Measurements from ENCODE around the gene TRHDE. TPM values are rescaled to one million over a fixed set of nuclear protein-coding genes. Genes with fewer than 3 reads are reported as not detected.

Gene TRHDE
- total and polyA plus RNA-seq, 9 of the 15 experiments (the other 6 are each of a cell fraction or from before 2014, with no cell fraction given): 0.03 to 0.29 (median 0.09) TPM

DNA sequence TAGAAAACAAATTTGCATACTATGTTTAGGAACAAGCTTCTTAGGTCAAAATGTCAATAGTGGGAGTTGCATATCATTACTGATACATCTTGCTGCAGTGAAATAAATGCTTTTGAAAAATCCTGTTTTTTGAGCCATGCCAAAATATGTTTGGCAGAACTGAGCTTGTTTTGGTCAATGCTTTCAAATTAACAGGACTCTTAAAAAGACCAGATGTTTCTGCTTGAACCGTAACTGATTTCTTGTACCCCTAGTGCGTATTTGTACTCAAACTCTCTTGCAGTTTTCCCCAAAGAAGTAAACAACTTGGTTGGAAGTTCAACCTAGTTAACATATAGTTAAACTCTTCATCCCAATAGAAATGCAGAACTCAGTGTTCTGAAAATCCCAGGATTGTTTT lies 3.4 kb downstream of the TRHDE start (continued):
- TF ChIP-seq CEBPB (tag; IDR thresholded peaks at IDR 0.05): no peak
- no peak for TF ChIP-seq ZKSCAN1 (IDR thresholded peaks at IDR 0.05; ENCODE audit: low read depth, low read length)
- no peak for TF ChIP-seq SETDB1 (IDR thresholded peaks at IDR 0.05; ENCODE audit: low read length)
- TF ChIP-seq, protein P1, sequence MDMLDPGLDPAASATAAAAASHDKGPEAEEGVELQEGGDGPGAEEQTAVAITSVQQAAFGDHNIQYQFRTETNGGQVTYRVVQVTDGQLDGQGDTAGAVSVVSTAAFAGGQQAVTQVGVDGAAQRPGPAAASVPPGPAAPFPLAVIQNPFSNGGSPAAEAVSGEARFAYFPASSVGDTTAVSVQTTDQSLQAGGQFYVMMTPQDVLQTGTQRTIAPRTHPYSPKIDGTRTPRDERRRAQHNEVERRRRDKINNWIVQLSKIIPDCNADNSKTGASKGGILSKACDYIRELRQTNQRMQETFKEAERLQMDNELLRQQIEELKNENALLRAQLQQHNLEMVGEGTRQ (CRISPR knock-in tag; IDR thresholded peaks at IDR 0.05): no peak
- no peak for TF ChIP-seq ZNF589 (CRISPR knock-in tag; IDR thresholded peaks at IDR 0.05; ENCODE audit: low read depth)
- TF ChIP-seq HNRNPLL (IDR thresholded peaks at IDR 0.05; ENCODE audit: low read depth, low read length, poor library complexity, severe bottlenecking): no peak
- no peak for TF ChIP-seq GABPA (tag; conservative IDR thresholded peaks at IDR 0.05; ENCODE audit: low read depth)
- no peak for TF ChIP-seq FOSL1 (tag; conservative IDR thresholded peaks at IDR 0.05)
- TF ChIP-seq SMARCA4 (IDR thresholded peaks at IDR 0.05): no peak
- no peak for TF ChIP-seq ZNF785 (CRISPR knock-in tag; IDR thresholded peaks at IDR 0.05)

DNA sequence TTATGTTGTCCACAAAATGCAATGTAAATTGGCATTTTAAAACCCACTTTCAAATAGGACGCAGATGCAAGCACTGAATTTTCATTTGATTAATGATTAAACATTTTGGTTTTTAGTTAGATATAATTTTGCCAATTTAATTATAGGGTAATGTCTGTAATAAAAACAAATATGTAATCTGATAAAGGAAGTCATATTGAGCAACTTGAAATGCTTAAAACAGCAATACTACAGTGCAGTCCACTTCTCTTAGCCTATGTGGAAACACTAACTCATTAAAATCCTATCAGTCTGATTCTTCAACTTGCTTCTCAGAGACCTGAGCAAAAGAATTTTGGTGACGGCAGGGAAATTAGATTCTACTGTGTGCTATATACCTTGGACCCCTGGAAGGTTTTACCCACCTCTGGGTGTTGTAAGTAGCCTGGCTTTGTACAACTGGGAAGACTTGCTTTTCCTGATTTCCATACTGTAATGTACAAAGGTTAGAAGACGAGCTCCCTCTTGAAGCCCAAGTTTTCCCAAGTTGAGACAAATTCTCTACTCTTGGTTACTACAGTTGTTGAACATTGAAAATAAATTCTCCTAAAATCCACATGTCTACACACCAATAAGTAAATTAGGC lies 4.1 kb downstream of the TRHDE start:
- 0 out of 2 replicates have a peak, but pooled peaks cover 2% of the 10 kb centered on the region for H4K20me1 ChIP-seq (replicated peaks; ENCODE audit: control insufficient read depth, insufficient read depth, low read length)
- DNase-seq (ENCODE audit: extremely low read depth in 1 of 4, low spot score in 3 of 4) (no peak), FAIRE-seq (no peak), ATAC-seq (no peak)
- no peak overlapping the region for H3K9ac ChIP-seq (ENCODE audit: insufficient read depth in 1 of 2, low read depth in 2 of 2, low read length in 2 of 2)
- H3K79me2 ChIP-seq (ENCODE audit: control insufficient read depth, insufficient read depth, low read length): no peaks in the 10 kb centered on the region
- intact Hi-C loops (cut with micrococcal nuclease): no loop called here
- no peak overlapping the region for H3K4me2 ChIP-seq (ENCODE audit: insufficient read depth, low read length)
- no peaks in the 10 kb centered on the region for H3K9me1 ChIP-seq (ENCODE audit: control insufficient read depth, insufficient read depth, low read length)
- no peak overlapping the region for H3K27ac ChIP-seq (ENCODE audit: extremely low read depth, low read depth, low read length)
- H3K4me1 ChIP-seq (replicated peaks in 1 of 2; ENCODE audit: control insufficient read depth in 2 of 2, insufficient read depth in 2 of 2, low read length in 2 of 2): peaks cover 0 to 9% of the 10 kb centered on the region in 2 experiments; a peak in 2 of 5 replicates
- POLR2A ChIA-PET: no interaction called here
- 4% methylated on average over 3 of the region's 3 CpGs for WGBS (ENCODE audit: insufficient coverage, low coverage, missing lambda C conversion rate)
- BruUV-seq (replicated peaks): no TSS peak
- in situ Hi-C loops (cut with MboI): no loop called here
- no peak overlapping the region for H2AFZ ChIP-seq (ENCODE audit: low read depth, low read length)
- H3K9me3 ChIP-seq (replicated peaks; ENCODE audit: control insufficient read depth, insufficient read depth, low read depth, low read length): no peaks in the 10 kb centered on the region
- H3K4me3 ChIP-seq: no peak overlapping the region
- H3K36me3 ChIP-seq (ENCODE audit: control insufficient read depth, insufficient read depth, low read length): no peaks in the 10 kb centered on the region
- peaks cover under 1 to 27% of the 10 kb centered on the region in 2 experiments; a peak in 4 of 5 replicates for H3K27me3 ChIP-seq (ENCODE audit: control insufficient read depth in 2 of 2, insufficient read depth in 2 of 2, low read length in 2 of 2)
- CTCF ChIA-PET (ENCODE audit: low intra/inter-chr PET ratio): no interaction called here
- TF ChIP-seq, protein P2, sequence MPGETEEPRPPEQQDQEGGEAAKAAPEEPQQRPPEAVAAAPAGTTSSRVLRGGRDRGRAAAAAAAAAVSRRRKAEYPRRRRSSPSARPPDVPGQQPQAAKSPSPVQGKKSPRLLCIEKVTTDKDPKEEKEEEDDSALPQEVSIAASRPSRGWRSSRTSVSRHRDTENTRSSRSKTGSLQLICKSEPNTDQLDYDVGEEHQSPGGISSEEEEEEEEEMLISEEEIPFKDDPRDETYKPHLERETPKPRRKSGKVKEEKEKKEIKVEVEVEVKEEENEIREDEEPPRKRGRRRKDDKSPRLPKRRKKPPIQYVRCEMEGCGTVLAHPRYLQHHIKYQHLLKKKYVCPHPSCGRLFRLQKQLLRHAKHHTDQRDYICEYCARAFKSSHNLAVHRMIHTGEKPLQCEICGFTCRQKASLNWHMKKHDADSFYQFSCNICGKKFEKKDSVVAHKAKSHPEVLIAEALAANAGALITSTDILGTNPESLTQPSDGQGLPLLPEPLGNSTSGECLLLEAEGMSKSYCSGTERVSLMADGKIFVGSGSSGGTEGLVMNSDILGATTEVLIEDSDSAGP (CRISPR knock-in tag; IDR thresholded peaks at IDR 0.05): no peak
- TF ChIP-seq TARDBP (IDR thresholded peaks at IDR 0.05): no peak
- no peak for TF ChIP-seq ZNF175 (CRISPR knock-in tag; IDR thresholded peaks at IDR 0.05; ENCODE audit: low read depth)
- TF ChIP-seq ZNF408 (CRISPR knock-in tag; IDR thresholded peaks at IDR 0.05; ENCODE audit: low read depth): no peak
- TF ChIP-seq RHOXF2B (CRISPR knock-in tag; conservative IDR thresholded peaks at IDR 0.05): no peak
- TF ChIP-seq, protein P3, sequence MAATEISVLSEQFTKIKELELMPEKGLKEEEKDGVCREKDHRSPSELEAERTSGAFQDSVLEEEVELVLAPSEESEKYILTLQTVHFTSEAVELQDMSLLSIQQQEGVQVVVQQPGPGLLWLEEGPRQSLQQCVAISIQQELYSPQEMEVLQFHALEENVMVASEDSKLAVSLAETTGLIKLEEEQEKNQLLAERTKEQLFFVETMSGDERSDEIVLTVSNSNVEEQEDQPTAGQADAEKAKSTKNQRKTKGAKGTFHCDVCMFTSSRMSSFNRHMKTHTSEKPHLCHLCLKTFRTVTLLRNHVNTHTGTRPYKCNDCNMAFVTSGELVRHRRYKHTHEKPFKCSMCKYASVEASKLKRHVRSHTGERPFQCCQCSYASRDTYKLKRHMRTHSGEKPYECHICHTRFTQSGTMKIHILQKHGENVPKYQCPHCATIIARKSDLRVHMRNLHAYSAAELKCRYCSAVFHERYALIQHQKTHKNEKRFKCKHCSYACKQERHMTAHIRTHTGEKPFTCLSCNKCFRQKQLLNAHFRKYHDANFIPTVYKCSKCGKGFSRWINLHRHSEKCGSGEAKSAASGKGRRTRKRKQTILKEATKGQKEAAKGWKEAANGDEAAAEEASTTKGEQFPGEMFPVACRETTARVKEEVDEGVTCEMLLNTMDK (IDR thresholded peaks at IDR 0.05; ENCODE audit: borderline replicate concordance, insufficient read depth, low read depth, low read length, poor library complexity, severe bottlenecking): no peak
- no peak for TF ChIP-seq RFX1 (IDR thresholded peaks at IDR 0.05)
- no peak for TF ChIP-seq STAT5B (CRISPR knock-in tag; IDR thresholded peaks at IDR 0.05)
- no peak for TF ChIP-seq TCF7L2 (IDR thresholded peaks at IDR 0.05; ENCODE audit: low read depth, low read length)
